Measurements from ENCODE around the gene CRK. TPM values are rescaled to one million over a fixed set of nuclear protein-coding genes. Genes with fewer than 3 reads are reported as not detected.
"Not testable (repeated sequence)": the region's sequence is repeated elsewhere in the genome, so short reads cannot be mapped to it uniquely, and the experiment has no call there.

The CRK gene
- total RNA-seq, 1 donor: 106 TPM

- no peak for DNase-seq (ENCODE audit: low read depth)
- no peak for TF ChIP-seq CTCF (IDR thresholded peaks at IDR 0.05; ENCODE audit: insufficient read depth, low read length)
- H3K4me3 ChIP-seq (ENCODE audit: low read depth, low read length): no peak overlapping the region
Observed at GRCh38 chr17:1386265-1386664, 69.8 kb downstream of the CRK start.

GRCh38 chr17:1385861-1386260, 70.2 kb downstream of the CRK start:
- no peak for DNase-seq (ENCODE audit: low read depth)
- no peak for TF ChIP-seq CTCF (IDR thresholded peaks at IDR 0.05; ENCODE audit: insufficient read depth, low read length)

GRCh38 chr17:1384905-1385435, 71.1 kb downstream of the CRK start:
- DNase-seq (ENCODE audit: low read depth): peak; percentile 83
- H3K4me3 ChIP-seq (ENCODE audit: low read depth, low read length): no peak overlapping the region
- peak; percentile 22 for TF ChIP-seq CTCF (IDR thresholded peaks at IDR 0.05; ENCODE audit: insufficient read depth, low read length)

More at GRCh38 chr17:1385861-1386260, 70.2 kb downstream of the CRK start:
- no peak overlapping the region for H3K4me3 ChIP-seq (ENCODE audit: low read depth, low read length)

GRCh38 chr17:1379930-1380313, 76.1 kb downstream of the CRK start:
- no peak overlapping the region for H3K4me3 ChIP-seq (ENCODE audit: low read depth, low read length)
- DNase-seq (ENCODE audit: low read depth): no peak
- TF ChIP-seq CTCF (IDR thresholded peaks at IDR 0.05; ENCODE audit: insufficient read depth, low read length): no peak

- no peak for TF ChIP-seq CTCF (IDR thresholded peaks at IDR 0.05; ENCODE audit: insufficient read depth, low read length)
- H3K4me3 ChIP-seq (ENCODE audit: low read depth, low read length): no peak overlapping the region
- no peak for DNase-seq (ENCODE audit: low read depth)
Observed at GRCh38 chr17:1379208-1379929, 76.7 kb downstream of the CRK start.

- not testable (repeated sequence) for DNase-seq (ENCODE audit: low read depth); H3K4me3 ChIP-seq (ENCODE audit: low read depth, low read length)
Observed at GRCh38 chr17:1378476-1378860, 77.6 kb downstream of the CRK start.

- DNase-seq (ENCODE audit: low read depth): no peak
- TF ChIP-seq CTCF (IDR thresholded peaks at IDR 0.05; ENCODE audit: insufficient read depth, low read length): no peak
- no peak overlapping the region for H3K4me3 ChIP-seq (ENCODE audit: low read depth, low read length)
Observed at GRCh38 chr17:1377334-1377733, 78.7 kb downstream of the CRK start.
